ENCODE results near the gene MYLIP.

GRCh38 chr6:16154904-16155303, 26.0 kb downstream of the MYLIP start:
- no peak for TF ChIP-seq CTCF (IDR thresholded peaks at IDR 0.05)
- no peak for TF ChIP-seq POLR2A (IDR thresholded peaks at IDR 0.05)

Measured in Peyer's patch (tissue), 4 donors.